Measurements from ENCODE around the gene TMBIM4. TPM values are rescaled to one million over a fixed set of nuclear protein-coding genes. Genes with fewer than 3 reads are reported as not detected.

Gene TMBIM4
- total RNA-seq, 1 donor from 2014 or later: 154 TPM

DNA sequence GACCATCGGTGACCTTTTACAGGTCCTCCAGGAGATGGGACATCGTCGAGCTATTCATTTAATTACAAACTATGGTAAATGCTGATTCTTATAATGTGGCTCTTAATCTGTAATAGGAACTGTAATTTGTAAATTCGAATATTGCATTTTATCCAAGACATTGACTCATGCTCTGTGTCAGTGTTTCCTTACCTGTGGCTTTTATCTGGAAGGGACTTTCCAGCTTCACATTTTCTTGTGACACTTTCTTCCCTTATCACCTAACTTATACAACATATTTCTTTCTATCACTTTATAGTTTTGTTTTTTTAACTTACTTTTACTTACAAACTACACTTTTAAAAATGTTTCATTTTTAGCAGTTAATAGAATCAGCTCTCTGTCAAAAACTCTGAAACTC lies 34.0 kb upstream of the TMBIM4 start:
- Histone ChIP-seq H3K27me3 (no peaks in the 10 kb centered on the region), H3K4me1 (peaks cover 9% of the 10 kb centered on the region), H3K27ac (no peak overlapping the region), H3K9me3 (no peaks in the 10 kb centered on the region), H3K4me3 (no peak overlapping the region), H3K36me3 (peaks cover 7% of the 10 kb centered on the region)
- ATAC-seq: no peak
- no peak for DNase-seq
- TF ChIP-seq, protein P1, sequence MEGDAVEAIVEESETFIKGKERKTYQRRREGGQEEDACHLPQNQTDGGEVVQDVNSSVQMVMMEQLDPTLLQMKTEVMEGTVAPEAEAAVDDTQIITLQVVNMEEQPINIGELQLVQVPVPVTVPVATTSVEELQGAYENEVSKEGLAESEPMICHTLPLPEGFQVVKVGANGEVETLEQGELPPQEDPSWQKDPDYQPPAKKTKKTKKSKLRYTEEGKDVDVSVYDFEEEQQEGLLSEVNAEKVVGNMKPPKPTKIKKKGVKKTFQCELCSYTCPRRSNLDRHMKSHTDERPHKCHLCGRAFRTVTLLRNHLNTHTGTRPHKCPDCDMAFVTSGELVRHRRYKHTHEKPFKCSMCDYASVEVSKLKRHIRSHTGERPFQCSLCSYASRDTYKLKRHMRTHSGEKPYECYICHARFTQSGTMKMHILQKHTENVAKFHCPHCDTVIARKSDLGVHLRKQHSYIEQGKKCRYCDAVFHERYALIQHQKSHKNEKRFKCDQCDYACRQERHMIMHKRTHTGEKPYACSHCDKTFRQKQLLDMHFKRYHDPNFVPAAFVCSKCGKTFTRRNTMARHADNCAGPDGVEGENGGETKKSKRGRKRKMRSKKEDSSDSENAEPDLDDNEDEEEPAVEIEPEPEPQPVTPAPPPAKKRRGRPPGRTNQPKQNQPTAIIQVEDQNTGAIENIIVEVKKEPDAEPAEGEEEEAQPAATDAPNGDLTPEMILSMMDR (IDR thresholded peaks at IDR 0.05): no peak
- intact Hi-C loops (cut with DNase I): no loop called here

DNA sequence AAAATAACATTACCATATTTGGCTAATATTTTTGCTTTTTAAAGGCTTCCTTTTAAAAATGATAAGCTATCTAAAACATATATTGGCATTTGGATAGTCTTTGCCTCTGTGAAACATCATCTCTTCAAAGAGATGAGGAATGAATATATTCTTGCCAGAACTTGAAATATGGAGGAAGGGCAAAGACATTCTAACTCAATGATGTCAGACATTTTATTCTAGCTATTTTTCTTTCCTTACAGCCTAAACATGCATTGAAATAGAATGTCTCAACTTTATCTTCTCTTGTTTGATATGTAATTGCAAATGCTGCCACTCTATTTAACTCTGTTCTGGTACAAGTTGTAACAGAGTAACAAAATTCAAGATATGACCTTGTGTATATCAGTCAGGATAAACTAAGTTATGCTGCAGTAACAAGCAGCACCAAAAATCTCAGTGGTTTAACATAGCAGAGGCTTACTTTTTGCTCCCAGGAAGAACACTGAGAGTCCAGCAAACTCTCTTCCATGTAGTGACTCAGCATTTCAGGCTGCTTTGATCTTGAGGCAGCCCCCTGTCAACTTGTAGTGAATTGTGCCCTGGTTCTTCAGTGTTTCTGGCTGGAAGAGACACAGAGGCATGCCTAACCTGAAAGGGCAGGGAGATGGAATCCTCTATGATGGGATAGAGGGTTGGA lies 30.2 kb upstream of the TMBIM4 start:
- intact Hi-C loops (cut with DNase I): no loop called here

DNA sequence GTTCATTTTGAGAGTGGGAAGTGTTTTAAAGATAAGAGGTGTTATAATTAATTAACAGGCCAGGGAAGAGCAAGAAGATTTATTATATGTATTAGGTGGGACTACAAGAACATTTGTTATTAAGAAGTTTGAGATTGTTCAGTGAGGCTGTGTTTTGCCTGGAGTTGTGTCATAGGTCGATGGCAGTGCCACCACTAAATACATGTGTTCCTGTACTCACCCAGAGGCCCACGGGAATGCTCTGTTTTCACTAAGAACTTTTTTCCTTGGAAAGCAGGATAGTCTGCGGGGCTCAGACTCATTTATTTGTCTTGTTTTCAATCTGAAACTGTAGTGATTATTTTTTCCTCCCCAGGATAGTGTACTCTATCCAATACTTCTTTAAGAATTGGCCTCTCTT lies 29.3 kb upstream of the TMBIM4 start:
- peaks cover 39% of the 10 kb centered on the region for H3K4me1 ChIP-seq
- intact Hi-C loops (cut with DNase I): no loop called here
- no peaks in the 10 kb centered on the region for H3K9me3 ChIP-seq
- TF ChIP-seq, protein P1 (IDR thresholded peaks at IDR 0.05): no peak
- H3K36me3 ChIP-seq: no peaks in the 10 kb centered on the region
- H3K27me3 ChIP-seq: no peaks in the 10 kb centered on the region
- ATAC-seq (no peak), DNase-seq (no peak)
- H3K27ac ChIP-seq: no peak overlapping the region
- no peak overlapping the region for H3K4me3 ChIP-seq

More for the DNA sequence above, 30.2 kb upstream of the TMBIM4 start:
- Histone ChIP-seq H3K4me1 (peaks cover 37% of the 10 kb centered on the region), H3K36me3 (peaks cover 3% of the 10 kb centered on the region), H3K27ac (no peak overlapping the region), H3K9me3 (no peaks in the 10 kb centered on the region), H3K27me3 (no peaks in the 10 kb centered on the region), H3K4me3 (no peak overlapping the region)
- TF ChIP-seq, protein P1 (IDR thresholded peaks at IDR 0.05): no peak
- DNase-seq (no peak), ATAC-seq (no peak)

DNA sequence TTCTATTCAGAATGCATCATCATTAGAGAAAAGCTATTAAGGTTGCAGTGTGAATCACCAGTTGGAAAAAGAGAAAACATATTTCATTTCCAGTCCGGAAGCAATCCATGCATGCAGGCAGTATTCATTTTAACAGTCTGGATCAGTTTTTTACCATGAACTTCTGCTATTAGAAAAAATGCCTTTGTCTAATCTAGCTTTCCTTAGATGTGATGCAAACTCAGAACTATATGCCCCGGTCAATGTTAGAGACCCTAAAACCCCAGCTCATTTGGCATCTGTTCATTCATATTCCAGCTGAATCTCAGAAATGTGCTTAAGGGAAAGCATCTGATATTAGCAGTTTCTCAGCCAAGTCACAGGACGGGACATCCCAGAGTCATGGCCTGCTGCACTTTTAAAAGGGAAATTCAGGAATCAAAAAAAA lies 27.7 kb upstream of the TMBIM4 start:
- TF ChIP-seq, protein P1 (IDR thresholded peaks at IDR 0.05): no peak
- Histone ChIP-seq H3K4me3 (no peak overlapping the region), H3K27ac (no peak overlapping the region), H3K27me3 (no peaks in the 10 kb centered on the region), H3K4me1 (peaks cover 39% of the 10 kb centered on the region), H3K36me3 (no peaks in the 10 kb centered on the region), H3K9me3 (no peaks in the 10 kb centered on the region)
- intact Hi-C loops (cut with DNase I): no loop called here
- no peak for DNase-seq
- ATAC-seq: no peak

DNA sequence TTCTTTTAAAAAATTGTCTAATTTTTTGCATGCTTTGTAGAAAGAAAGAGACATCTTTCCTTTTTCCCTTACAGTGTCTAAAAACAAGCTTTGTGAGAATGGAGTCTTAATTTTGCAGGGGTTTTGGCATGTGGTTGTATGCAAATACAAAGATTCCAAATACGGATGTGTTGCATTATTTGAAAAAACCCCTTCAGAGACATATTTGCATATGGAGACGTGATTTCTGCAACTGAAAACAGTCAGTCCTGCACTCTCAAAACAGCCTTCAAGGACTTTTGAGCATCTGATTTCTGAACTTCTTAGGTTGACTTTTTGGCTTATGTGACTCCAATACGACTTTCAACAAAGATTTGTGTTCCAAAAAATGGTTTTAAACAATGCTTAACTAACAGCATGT lies 27.0 kb upstream of the TMBIM4 start:
- Histone ChIP-seq H3K4me3 (no peak overlapping the region), H3K27ac (no peak overlapping the region), H3K9me3 (no peaks in the 10 kb centered on the region), H3K4me1 (peaks cover 40% of the 10 kb centered on the region), H3K27me3 (no peaks in the 10 kb centered on the region), H3K36me3 (no peaks in the 10 kb centered on the region)
- intact Hi-C loops (cut with DNase I): no loop called here
- DNase-seq (no peak), ATAC-seq (peak; percentile 53)
- TF ChIP-seq, protein P1 (IDR thresholded peaks at IDR 0.05): no peak

Measured in upper lobe of right lung (tissue), 1 donor.